HFFc6 (cell line): ENCODE results near the gene TTC33. TPM values are rescaled to one million over a fixed set of nuclear protein-coding genes. Genes with fewer than 3 reads are reported as not detected.

Experiments used
- DNase-seq: peaks from one replicate; pipeline ENCODE4 v3.0.0-alpha.2; 2018
- H3K27ac Mint-ChIP-seq: 2 replicates; pipeline ENCODE4 v1.8.0; 2020; ENCODE audit warnings: mild to moderate bottlenecking, mixed read lengths
- H3K27me3 Mint-ChIP-seq: 2 replicates; pipeline ENCODE4 v1.8.0; 2021; ENCODE audit warnings: mild to moderate bottlenecking, moderate library complexity, mixed read lengths; ENCODE audit not compliant: insufficient read depth
- H3K36me3 Mint-ChIP-seq: 2 replicates; pipeline ENCODE4 v1.8.0; 2021; ENCODE audit warnings: low read depth, mixed read lengths
- H3K4me1 Mint-ChIP-seq: 2 replicates; pipeline ENCODE4 v1.8.0; 2020; ENCODE audit warnings: low read depth, mixed read lengths
- H3K4me3 Mint-ChIP-seq: 2 replicates; pipeline ENCODE4 v1.8.0; 2020; ENCODE audit warnings: mild to moderate bottlenecking, moderate library complexity, mixed read lengths
- H3K9me3 Mint-ChIP-seq: 2 replicates; pipeline ENCODE4 v1.8.0; 2020; ENCODE audit warnings: mild to moderate bottlenecking, mixed read lengths
- CTCF ChIP-seq: fragments of 200-600 bp; sonication (generic); IDR thresholded peaks from 2 replicates; pipeline ENCODE4 v1.5.0; 2021; ENCODE audit warnings: antibody characterized with exemption, mild to moderate bottlenecking
- long read RNA-seq: library from polyadenylated mRNA; unstranded; transcript quantifications from one replicate; pipeline ENCODE4 v2.0.0, GENCODE V29; 2019
- total RNA-seq, 6 experiments: library from RNA; stranded (reverse); fragmentation: NEBNext Ultra II Directional; extraction: Animal tissue kit (Norgen Biotek cat#: 25700); gene quantifications; 2 replicates in 1 of 6; 3 replicates in 5 of 6; pipeline ENCODE4 v1.2.3, GENCODE V29; 2021

TTC33 gene, protein sequence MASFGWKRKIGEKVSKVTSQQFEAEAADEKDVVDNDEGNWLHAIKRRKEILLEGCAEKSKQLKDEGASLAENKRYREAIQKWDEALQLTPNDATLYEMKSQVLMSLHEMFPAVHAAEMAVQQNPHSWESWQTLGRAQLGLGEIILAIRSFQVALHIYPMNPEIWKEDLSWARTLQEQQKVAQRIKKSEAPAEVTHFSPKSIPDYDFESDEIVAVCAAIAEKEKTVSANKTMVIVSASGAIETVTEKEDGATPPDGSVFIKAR
- total RNA-seq, result 10 to 100 TPM in 3 of 6 experiments, 1 to 10 TPM in 3; 8.6 to 11.3 (median 9.8) TPM
- long read RNA-seq, transcript TTC33-201 (5 exons, 2,612 nt), result major isoform, 7 of 14 reads
- long read RNA-seq, partial matches to known transcripts, result 1 of 14 reads
- long read RNA-seq, other reads (novel, unspliced or antisense), result 4 of 14 reads

- peak; percentile 92 for DNase-seq
- H3K9me3 Mint-ChIP-seq, result no peaks in the 10 kb centered on the region
- no peak within 1 kb of the TSS for H3K27ac Mint-ChIP-seq
- peak; percentile 77 for TF ChIP-seq CTCF
- no peak within 1 kb of the TSS for H3K4me3 Mint-ChIP-seq
- peaks cover 11% of the 10 kb centered on the region for H3K4me1 Mint-ChIP-seq
- H3K36me3 Mint-ChIP-seq, result peaks cover 26% of the 10 kb centered on the region
- no peaks in the 10 kb centered on the region; the same call in 1 of the 2 replicates for H3K27me3 Mint-ChIP-seq
Measured at GRCh38 chr5:40755407-40756365, at the start of gene TTC33. Gene TTC33 (minus strand): TSS chr5:40755961. CDS start chr5:40747018, 8,943 bp downstream.

DNA sequence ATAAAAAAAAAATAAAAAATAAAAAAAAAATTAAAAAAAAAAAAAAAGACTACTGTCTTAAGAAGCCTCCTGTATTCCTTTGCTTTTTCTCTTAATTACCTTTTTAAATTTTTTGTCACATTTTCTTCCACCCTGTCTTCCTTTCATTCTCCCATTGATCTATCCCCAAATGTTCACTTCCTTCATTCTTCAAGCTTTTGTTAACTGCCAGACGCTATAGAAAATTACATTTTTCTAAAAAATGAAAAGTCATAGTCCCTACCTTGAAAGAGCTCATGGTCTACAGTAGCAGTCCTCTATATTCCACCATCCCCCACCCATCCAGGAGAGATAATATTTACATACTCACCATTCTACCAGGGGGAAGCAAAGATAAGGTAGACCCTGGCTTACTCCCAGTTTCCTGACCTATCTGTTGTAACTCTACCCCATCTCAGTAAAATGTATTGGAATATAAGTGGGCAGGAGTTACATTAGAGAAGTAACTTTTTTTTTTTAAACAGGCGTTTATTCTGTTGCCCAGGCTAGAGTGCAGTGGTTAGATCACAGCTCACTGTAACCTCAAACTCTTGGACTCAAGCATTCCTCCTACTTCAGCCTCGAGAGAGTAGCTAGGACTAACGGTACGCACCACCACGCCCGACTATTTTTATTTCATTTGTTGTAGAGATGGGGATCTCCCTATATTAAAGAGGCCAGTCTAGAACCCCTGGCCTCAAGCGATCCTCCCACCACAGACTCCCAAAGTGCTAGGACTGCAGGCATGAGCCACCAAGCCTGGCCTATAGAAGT, 46.2 kb upstream of the TTC33 start:
- Mint-ChIP-seq H3K4me1 (peaks cover 22% of the 10 kb centered on the region), H3K27ac (no peak overlapping the region; the same call in 1 of the 2 replicates), H3K9me3 (no peaks in the 10 kb centered on the region), H3K4me3 (peak overlapping the region; percentile 3; the same call in 1 of the 2 replicates), H3K36me3 (no peaks in the 10 kb centered on the region), H3K27me3 (no peaks in the 10 kb centered on the region)
- TF ChIP-seq CTCF, result no peak
- no peak for DNase-seq

DNA sequence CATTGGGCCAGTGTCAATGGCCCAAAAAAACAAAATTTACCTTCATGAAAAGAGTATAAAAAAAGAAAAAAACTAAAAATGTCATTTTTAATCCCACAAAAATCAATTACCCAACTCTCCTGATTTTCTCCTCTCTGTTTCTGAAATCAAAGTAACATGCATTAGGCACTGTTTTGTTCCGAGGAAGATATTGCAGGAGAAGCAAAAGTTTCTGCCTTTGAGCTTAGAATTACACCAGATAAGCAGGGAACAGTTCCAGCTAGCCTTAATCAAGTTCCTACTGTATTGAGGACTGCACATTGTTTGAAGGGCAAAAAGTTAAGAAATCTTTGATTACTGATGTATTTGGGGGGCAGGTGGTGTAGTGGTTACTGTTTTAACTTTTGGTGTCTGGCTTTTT, 43.5 kb upstream of the TTC33 start:
- no peaks in the 10 kb centered on the region for H3K27me3 Mint-ChIP-seq
- peaks cover 46% of the 10 kb centered on the region for H3K4me1 Mint-ChIP-seq
- H3K27ac Mint-ChIP-seq, result peak overlapping the region; percentile 74
- TF ChIP-seq CTCF, result no peak
- H3K9me3 Mint-ChIP-seq, result no peaks in the 10 kb centered on the region
- peaks cover 13% of the 10 kb centered on the region for H3K36me3 Mint-ChIP-seq
- peak overlapping the region; percentile 86 for H3K4me3 Mint-ChIP-seq
- no peak for DNase-seq

GRCh38 chr5:40798801-40799210, 43.0 kb upstream of the TTC33 start:
- Mint-ChIP-seq H3K27me3 (no peaks in the 10 kb centered on the region), H3K27ac (peak overlapping the region; percentile 74), H3K9me3 (no peaks in the 10 kb centered on the region), H3K4me1 (peaks cover 50% of the 10 kb centered on the region), H3K36me3 (peaks cover 17% of the 10 kb centered on the region), H3K4me3 (peak overlapping the region; percentile 86)
- DNase-seq, result peak; percentile 53
- no peak for TF ChIP-seq CTCF
